GM12878 (cell line): ENCODE data around the gene TYK2. TPM values are rescaled to one million over a fixed set of nuclear protein-coding genes. Genes with fewer than 3 reads are reported as not detected.

Source experiments
- ATF2 ChIP-seq: IDR thresholded peaks from 2 replicates; pipeline ENCODE4 v1.6.1; 2012; ENCODE audit warnings: low read length, inconsistent platforms
- BACH1 ChIP-seq: fragments of 450-650 bp; IDR thresholded peaks from 2 replicates; pipeline ENCODE4 v1.6.1; 2017; ENCODE audit warnings: mild to moderate bottlenecking, borderline replicate concordance
- EP300 ChIP-seq, 2 experiments: fragments of 150-350 bp in 1 of 2; IDR thresholded peaks; 2 replicates each; pipeline ENCODE4 v1.6.1; 2011 to 2012; ENCODE audit warnings: low read depth in 2 of 2, low read length in 2 of 2, borderline replicate concordance in 1 of 2, improper control_type of control experiment in 1 of 2, inconsistent platforms in 1 of 2; ENCODE audit not compliant: control insufficient read depth in 1 of 2
- HDAC6 ChIP-seq: fragments of 200-600 bp; sonication (generic); IDR thresholded peaks from one replicate; pipeline ENCODE4 v1.8.0; 2017; ENCODE audit warnings: antibody characterized with exemption; ENCODE audit not compliant: unreplicated experiment
- HDGF ChIP-seq: fragments of 450-650 bp; IDR thresholded peaks from 2 replicates; pipeline ENCODE4 v1.6.1; 2016; ENCODE audit warnings: antibody characterized with exemption
- IKZF2 ChIP-seq, 2 experiments: fragments of 450-650 bp; IDR thresholded peaks; 2 replicates each; pipeline ENCODE4 v1.6.1; 2017; ENCODE audit warnings: mild to moderate bottlenecking in 2 of 2, moderate library complexity in 2 of 2
- MXI1 ChIP-seq: fragments of 150-350 bp; IDR thresholded peaks from 2 replicates; pipeline ENCODE4 v1.6.1; 2011; ENCODE audit warnings: low read depth, mild to moderate bottlenecking, inconsistent platforms, low read length, improper control_type of control experiment
- SP1 ChIP-seq: IDR thresholded peaks from one replicate; pipeline ENCODE4 v1.6.1; 2011; ENCODE audit warnings: low read depth, low read length
- TBL1XR1 ChIP-seq: IDR thresholded peaks from 2 replicates; pipeline ENCODE4 v1.6.1; 2012; ENCODE audit warnings: low read depth, low read length, improper control_type of control experiment
- YY1 ChIP-seq: IDR thresholded peaks from 2 replicates; pipeline ENCODE4 v1.6.1; 2011; ENCODE audit warnings: low read depth, mild to moderate bottlenecking, low read length
- polyA plus RNA-seq, 11 experiments: library from polyadenylated mRNA; depleted of rRNA in 4 of 11; unstranded in 6 of 11; stranded (reverse) in 5 of 11; fragments of >200 nt; fragmentation: Nextera tagmentation in 4 of 11; fragmentation: Illumina TruSeq in 1 of 11; extraction: Ambion mirVana in 4 of 11; extraction: Trizol in 1 of 11; gene quantifications; 1 replicate in 1 of 11; 2 replicates in 10 of 11; pipeline versions ENCODE4 v1.2.1 to v1.2.3, GENCODE V29; 2011 to 2016; ENCODE audit warnings: inconsistent platforms in 2 of 11, missing spikeins in 2 of 11, low read depth in 1 of 11
- total RNA-seq, 4 experiments: library from RNA; depleted of rRNA in 3 of 4; stranded (reverse); fragments of >200 nt in 3 of 4; fragmentation: Illumina TruSeq in 1 of 4; extraction: Trizol in 1 of 4; gene quantifications; 2 replicates each; pipeline versions ENCODE4 v1.2.1 to v1.2.3, GENCODE V29; 2013 to 2021
- TF ChIP-seq, protein P1 (sequence below): IDR thresholded peaks from 2 replicates; pipeline ENCODE4 v1.6.1; 2012; ENCODE audit warnings: mild to moderate bottlenecking, low read depth, low read length
- TF ChIP-seq, protein P2 (sequence below): fragments of 450-650 bp; IDR thresholded peaks from 2 replicates; pipeline ENCODE4 v1.6.1; 2016; ENCODE audit warnings: mild to moderate bottlenecking, moderate library complexity, borderline replicate concordance
- TF ChIP-seq, protein P3 (sequence below): fragments of 450-650 bp; IDR thresholded peaks from 2 replicates; pipeline ENCODE4 v1.6.1; 2017; ENCODE audit warnings: low read depth, mild to moderate bottlenecking, moderate library complexity

Gene TYK2
- total and polyA plus RNA-seq, 10 of the 15 experiments (the other 5 are each of a cell fraction or from before 2014, with no cell fraction given), result 36.4 to 364 (median 179) TPM

DNA sequence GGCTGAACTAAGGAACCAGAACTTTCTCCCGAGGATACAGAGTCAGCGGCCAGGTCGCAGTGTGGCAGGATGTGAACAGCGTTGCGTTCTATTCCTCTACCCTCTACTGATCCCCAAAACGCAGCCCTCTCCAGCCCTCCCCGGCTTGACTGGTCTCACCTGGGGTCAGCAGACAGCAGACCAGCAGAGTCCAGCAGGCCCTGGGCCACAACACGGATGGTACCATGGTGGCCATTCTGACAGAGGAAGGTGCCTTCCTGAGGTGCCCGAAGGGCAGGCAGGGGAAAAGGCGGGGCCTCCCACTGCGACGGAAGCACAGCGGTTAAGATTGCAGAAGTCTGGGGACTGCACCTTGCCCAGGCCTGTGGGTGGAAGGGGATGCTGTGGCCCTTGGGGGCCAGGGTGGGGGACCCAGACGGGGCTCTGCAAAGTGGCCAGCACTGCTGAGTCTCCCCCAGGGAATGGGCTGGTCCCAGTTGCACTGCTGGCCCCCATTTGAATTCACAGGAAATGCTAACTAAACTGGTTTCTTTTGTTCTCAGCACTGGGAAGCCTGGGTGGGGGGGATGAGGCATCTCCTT, 40.9 kb downstream of the TYK2 start, which contains the start of gene ICAM3 (continued):
- TF ChIP-seq TBL1XR1, result peak; percentile 46
- TF ChIP-seq, protein P1, sequence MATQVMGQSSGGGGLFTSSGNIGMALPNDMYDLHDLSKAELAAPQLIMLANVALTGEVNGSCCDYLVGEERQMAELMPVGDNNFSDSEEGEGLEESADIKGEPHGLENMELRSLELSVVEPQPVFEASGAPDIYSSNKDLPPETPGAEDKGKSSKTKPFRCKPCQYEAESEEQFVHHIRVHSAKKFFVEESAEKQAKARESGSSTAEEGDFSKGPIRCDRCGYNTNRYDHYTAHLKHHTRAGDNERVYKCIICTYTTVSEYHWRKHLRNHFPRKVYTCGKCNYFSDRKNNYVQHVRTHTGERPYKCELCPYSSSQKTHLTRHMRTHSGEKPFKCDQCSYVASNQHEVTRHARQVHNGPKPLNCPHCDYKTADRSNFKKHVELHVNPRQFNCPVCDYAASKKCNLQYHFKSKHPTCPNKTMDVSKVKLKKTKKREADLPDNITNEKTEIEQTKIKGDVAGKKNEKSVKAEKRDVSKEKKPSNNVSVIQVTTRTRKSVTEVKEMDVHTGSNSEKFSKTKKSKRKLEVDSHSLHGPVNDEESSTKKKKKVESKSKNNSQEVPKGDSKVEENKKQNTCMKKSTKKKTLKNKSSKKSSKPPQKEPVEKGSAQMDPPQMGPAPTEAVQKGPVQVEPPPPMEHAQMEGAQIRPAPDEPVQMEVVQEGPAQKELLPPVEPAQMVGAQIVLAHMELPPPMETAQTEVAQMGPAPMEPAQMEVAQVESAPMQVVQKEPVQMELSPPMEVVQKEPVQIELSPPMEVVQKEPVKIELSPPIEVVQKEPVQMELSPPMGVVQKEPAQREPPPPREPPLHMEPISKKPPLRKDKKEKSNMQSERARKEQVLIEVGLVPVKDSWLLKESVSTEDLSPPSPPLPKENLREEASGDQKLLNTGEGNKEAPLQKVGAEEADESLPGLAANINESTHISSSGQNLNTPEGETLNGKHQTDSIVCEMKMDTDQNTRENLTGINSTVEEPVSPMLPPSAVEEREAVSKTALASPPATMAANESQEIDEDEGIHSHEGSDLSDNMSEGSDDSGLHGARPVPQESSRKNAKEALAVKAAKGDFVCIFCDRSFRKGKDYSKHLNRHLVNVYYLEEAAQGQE, result no peak
- peak in 1 of 2 experiments; percentile 16; a peak in 2 of 4 replicates for TF ChIP-seq IKZF2 (IDR thresholded peaks at IDR 0.05)
- TF ChIP-seq HDAC6, result no peak
- TF ChIP-seq SP1, result peak; percentile 25
- TF ChIP-seq EP300 (IDR thresholded peaks at IDR 0.05; ENCODE audit: borderline replicate concordance in 1 of 2, control insufficient read depth in 1 of 2, low read depth in 2 of 2, low read length in 2 of 2), result no peak
- TF ChIP-seq, protein P2, sequence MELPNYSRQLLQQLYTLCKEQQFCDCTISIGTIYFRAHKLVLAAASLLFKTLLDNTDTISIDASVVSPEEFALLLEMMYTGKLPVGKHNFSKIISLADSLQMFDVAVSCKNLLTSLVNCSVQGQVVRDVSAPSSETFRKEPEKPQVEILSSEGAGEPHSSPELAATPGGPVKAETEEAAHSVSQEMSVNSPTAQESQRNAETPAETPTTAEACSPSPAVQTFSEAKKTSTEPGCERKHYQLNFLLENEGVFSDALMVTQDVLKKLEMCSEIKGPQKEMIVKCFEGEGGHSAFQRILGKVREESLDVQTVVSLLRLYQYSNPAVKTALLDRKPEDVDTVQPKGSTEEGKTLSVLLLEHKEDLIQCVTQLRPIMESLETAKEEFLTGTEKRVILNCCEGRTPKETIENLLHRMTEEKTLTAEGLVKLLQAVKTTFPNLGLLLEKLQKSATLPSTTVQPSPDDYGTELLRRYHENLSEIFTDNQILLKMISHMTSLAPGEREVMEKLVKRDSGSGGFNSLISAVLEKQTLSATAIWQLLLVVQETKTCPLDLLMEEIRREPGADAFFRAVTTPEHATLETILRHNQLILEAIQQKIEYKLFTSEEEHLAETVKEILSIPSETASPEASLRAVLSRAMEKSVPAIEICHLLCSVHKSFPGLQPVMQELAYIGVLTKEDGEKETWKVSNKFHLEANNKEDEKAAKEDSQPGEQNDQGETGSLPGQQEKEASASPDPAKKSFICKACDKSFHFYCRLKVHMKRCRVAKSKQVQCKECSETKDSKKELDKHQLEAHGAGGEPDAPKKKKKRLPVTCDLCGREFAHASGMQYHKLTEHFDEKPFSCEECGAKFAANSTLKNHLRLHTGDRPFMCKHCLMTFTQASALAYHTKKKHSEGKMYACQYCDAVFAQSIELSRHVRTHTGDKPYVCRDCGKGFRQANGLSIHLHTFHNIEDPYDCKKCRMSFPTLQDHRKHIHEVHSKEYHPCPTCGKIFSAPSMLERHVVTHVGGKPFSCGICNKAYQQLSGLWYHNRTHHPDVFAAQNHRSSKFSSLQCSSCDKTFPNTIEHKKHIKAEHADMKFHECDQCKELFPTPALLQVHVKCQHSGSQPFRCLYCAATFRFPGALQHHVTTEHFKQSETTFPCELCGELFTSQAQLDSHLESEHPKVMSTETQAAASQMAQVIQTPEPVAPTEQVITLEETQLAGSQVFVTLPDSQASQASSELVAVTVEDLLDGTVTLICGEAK, result no peak
- peak; percentile 42; the same call in 1 of the 2 replicates for TF ChIP-seq MXI1
- TF ChIP-seq ATF2, result no peak
- TF ChIP-seq, protein P3, sequence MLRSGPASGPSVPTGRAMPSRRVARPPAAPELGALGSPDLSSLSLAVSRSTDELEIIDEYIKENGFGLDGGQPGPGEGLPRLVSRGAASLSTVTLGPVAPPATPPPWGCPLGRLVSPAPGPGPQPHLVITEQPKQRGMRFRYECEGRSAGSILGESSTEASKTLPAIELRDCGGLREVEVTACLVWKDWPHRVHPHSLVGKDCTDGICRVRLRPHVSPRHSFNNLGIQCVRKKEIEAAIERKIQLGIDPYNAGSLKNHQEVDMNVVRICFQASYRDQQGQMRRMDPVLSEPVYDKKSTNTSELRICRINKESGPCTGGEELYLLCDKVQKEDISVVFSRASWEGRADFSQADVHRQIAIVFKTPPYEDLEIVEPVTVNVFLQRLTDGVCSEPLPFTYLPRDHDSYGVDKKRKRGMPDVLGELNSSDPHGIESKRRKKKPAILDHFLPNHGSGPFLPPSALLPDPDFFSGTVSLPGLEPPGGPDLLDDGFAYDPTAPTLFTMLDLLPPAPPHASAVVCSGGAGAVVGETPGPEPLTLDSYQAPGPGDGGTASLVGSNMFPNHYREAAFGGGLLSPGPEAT, result 0 out of 2 replicates have a peak, but pooled peaks have one; percentile 29
- peak; percentile 25; the same call in 1 of the 2 replicates for TF ChIP-seq BACH1
- 0 out of 2 replicates have a peak, but pooled peaks have one; percentile 34 for TF ChIP-seq YY1
- TF ChIP-seq HDGF, result peak; percentile 32; the same call in 1 of the 2 replicates
